SK-N-MC (cell line): ENCODE measurements around the gene MLN.

Experiments used
- EZH2 ChIP-seq: fragments of 200-600 bp; sonication (generic); IDR thresholded peaks from one replicate; pipeline ENCODE4 v1.6.1; 2017; ENCODE audit warnings: antibody characterized with exemption
- POLR2AphosphoS5 ChIP-seq: IDR thresholded peaks from 2 replicates; pipeline ENCODE4 v1.6.1; 2012; ENCODE audit warnings: mild to moderate bottlenecking, low read depth, low read length, borderline replicate concordance

- TF ChIP-seq POLR2AphosphoS5 (no peak), EZH2 (no peak)
These were observed 48.2 kb upstream of the MLN start for GRCh38 chr6:33851959-33852358.
